22Rv1 (cell line): Measurements from ENCODE around the gene PRLH.

Source experiments
- H3K27ac ChIP-seq: fragments of 450-650 bp; 2 replicates; pipeline ENCODE4 v1.5.1; 2017
- ZFX ChIP-seq: fragments of 450-650 bp; IDR thresholded peaks from 2 replicates; pipeline ENCODE4 v1.6.1; 2017; ENCODE audit warnings: antibody characterized with exemption, borderline replicate concordance
- TF ChIP-seq, protein P1 (sequence below): fragments of 450-650 bp; IDR thresholded peaks from 2 replicates; pipeline ENCODE4 v1.5.1; 2017; ENCODE audit warnings: mild to moderate bottlenecking

Gene PRLH

DNA sequence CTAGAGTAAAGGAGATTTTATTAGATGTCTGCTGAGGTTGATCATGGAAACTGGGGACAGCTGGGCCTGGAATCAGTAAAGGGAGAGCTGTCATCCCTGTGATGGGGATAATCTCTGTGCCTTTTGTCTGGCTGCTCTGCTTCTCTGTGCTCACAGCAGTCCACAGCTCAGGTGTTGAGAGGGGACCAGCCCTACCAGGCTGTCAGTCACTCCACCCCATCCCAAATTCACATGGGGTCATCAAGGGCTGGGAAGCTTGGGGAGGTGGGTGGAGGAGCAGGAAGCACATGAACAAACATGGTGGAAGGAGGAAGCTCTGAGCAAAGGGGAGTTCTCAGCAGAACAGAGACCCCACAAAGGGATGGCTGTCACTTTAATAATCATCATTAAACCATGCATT, 47.3 kb downstream of the PRLH start:
- H3K27ac ChIP-seq = no peak overlapping the region
- no peak for TF ChIP-seq ZFX
- TF ChIP-seq, protein P1, sequence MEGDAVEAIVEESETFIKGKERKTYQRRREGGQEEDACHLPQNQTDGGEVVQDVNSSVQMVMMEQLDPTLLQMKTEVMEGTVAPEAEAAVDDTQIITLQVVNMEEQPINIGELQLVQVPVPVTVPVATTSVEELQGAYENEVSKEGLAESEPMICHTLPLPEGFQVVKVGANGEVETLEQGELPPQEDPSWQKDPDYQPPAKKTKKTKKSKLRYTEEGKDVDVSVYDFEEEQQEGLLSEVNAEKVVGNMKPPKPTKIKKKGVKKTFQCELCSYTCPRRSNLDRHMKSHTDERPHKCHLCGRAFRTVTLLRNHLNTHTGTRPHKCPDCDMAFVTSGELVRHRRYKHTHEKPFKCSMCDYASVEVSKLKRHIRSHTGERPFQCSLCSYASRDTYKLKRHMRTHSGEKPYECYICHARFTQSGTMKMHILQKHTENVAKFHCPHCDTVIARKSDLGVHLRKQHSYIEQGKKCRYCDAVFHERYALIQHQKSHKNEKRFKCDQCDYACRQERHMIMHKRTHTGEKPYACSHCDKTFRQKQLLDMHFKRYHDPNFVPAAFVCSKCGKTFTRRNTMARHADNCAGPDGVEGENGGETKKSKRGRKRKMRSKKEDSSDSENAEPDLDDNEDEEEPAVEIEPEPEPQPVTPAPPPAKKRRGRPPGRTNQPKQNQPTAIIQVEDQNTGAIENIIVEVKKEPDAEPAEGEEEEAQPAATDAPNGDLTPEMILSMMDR = no peak

DNA sequence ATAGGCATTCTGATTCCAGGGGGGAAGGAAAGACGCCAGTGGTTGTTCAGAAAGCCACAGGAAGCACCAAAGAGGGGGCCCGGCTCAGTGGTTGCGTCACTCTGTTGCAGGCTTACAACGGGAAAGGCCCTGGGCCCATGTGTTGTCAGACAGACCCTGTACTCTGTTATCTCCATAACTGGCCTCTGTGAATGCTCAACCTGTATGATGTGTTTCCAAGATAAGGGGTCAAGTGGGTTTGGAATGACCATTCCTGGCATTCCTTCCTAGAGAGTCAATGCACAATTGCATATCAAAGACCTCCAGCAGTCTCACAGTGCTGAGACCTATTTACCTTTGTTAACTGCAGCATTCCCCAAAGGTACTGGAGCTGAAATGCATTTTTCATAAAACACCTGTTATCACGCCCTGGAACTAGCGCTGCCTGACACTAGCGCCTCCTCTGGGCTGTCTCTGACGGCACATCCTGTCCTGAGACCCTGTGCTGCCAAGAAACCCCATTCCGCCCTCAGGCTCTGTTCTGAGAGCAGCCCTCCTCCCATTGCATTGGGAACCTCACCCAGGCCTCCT, 47.9 kb downstream of the PRLH start:
- TF ChIP-seq, protein P1 = no peak
- TF ChIP-seq ZFX = no peak
- H3K27ac ChIP-seq = no peak overlapping the region

DNA sequence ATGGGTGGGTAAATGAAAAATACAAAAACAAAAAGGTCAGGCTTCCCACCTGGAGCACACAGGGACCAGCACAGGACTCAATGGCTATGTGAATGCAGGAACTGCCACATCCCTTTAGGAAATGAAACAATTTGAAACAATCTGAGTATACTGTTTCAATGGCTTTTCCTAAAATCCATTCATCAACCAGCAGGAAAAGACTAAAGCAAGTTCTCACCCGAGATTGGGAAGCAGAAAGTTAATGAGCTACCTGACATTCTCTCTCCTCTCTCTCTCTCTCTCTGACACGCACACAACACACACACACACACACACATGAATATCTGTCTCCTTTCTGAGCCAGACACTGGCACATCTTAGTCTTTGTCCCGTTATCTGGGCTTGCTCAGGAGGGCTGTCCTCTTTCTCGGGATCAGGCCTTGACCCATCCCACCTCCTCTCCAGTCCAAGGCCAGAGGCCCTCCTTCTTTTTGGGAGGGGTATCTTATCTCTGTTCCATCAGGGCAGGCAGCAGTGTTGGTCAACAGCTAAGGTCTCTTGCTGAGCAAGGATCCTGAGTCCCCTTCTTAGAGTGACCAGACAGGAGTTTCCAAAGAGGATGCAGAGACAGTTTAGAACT, 49.4 kb downstream of the PRLH start:
- H3K27ac ChIP-seq = no peak overlapping the region
- no peak for TF ChIP-seq ZFX
- TF ChIP-seq, protein P1 = no peak

DNA sequence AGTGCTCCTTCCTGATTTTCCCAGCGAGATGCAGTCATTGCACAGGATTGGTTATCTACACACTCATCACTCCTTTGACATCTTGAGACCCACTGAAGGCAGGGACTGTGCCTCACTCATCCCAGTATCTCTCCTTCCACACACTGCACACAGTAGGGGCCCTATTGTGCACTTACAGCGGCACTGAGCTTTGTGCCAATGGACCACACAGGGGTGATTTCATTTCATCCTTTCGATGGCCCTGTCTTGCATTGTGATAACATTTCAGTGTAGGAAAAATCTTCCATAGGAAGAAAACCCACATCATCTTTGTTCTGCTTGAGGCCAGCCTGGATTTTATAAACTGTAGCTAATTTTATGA, 50.0 kb downstream of the PRLH start:
- TF ChIP-seq, protein P1 = no peak
- no peak for TF ChIP-seq ZFX
- H3K27ac ChIP-seq = no peak overlapping the region
